Astrocyte (in vitro differentiated cells and primary cell): Measurements from ENCODE around the gene LDHD. TPM values are rescaled to one million over a fixed set of nuclear protein-coding genes. Genes with fewer than 3 reads are reported as not detected.

Experiments
- DNase-seq: peaks from one replicate; pipeline ENCODE4 v3.0.0-alpha.2; 2010; ENCODE audit warnings: low read depth
- FAIRE-seq: peaks from 2 replicates; lab custom pipeline; 2011; peaks lifted over from hg19 to GRCh38; lab: Jason Lieb, UNC
- H2AFZ ChIP-seq: 2 replicates; pipeline ENCODE4 v1.6.0; 2012; ENCODE audit warnings: low read depth, low read length, inconsistent platforms
- H3K27ac ChIP-seq: 2 replicates; pipeline ENCODE4 v1.5.1; 2011; ENCODE audit warnings: low read depth, low read length, inconsistent platforms
- H3K27me3 ChIP-seq: 2 replicates; pipeline ENCODE4 v1.6.0; 2011; ENCODE audit warnings: low read length, inconsistent platforms; ENCODE audit not compliant: insufficient read depth
- H3K36me3 ChIP-seq: 2 replicates; pipeline ENCODE4 v1.5.1; 2011; ENCODE audit warnings: low read length, inconsistent platforms; ENCODE audit not compliant: insufficient read depth
- H3K4me1 ChIP-seq: 2 replicates; pipeline ENCODE4 v1.5.1; 2011; ENCODE audit warnings: low read length, inconsistent platforms; ENCODE audit not compliant: insufficient read depth
- H3K4me2 ChIP-seq: 2 replicates; pipeline ENCODE4 v1.6.0; 2012; ENCODE audit warnings: low read length, inconsistent platforms
- H3K4me3 ChIP-seq: 2 replicates; pipeline ENCODE4 v1.5.1; 2011; ENCODE audit warnings: low read depth, mild to moderate bottlenecking, low read length, inconsistent platforms; ENCODE audit not compliant: insufficient read depth
- H3K79me2 ChIP-seq: 2 replicates; pipeline ENCODE4 v1.6.0; 2012; ENCODE audit warnings: mild to moderate bottlenecking, low read length, inconsistent platforms; ENCODE audit not compliant: insufficient read depth
- H3K9ac ChIP-seq: 2 replicates; pipeline ENCODE4 v1.6.0; 2012; ENCODE audit warnings: mild to moderate bottlenecking, low read length, inconsistent platforms
- H3K9me3 ChIP-seq: 2 replicates; pipeline ENCODE4 v1.5.1; 2012; ENCODE audit warnings: low read depth, mild to moderate bottlenecking, low read length, inconsistent platforms; ENCODE audit not compliant: insufficient read depth
- H4K20me1 ChIP-seq: 2 replicates; pipeline ENCODE4 v1.6.0; 2012; ENCODE audit warnings: low read length, inconsistent platforms; ENCODE audit not compliant: insufficient read depth
- H3K27ac Mint-ChIP-seq: one replicate; pipeline ENCODE4 v1.8.0; 2021; ENCODE audit warnings: mild to moderate bottlenecking, mixed read lengths; ENCODE audit not compliant: unreplicated experiment
- H3K27me3 Mint-ChIP-seq: one replicate; pipeline ENCODE4 v1.8.0; 2021; ENCODE audit warnings: low read depth, mixed read lengths; ENCODE audit not compliant: unreplicated experiment
- H3K36me3 Mint-ChIP-seq: one replicate; pipeline ENCODE4 v1.8.0; 2021; ENCODE audit warnings: low read depth, mixed read lengths; ENCODE audit not compliant: unreplicated experiment
- H3K4me1 Mint-ChIP-seq: one replicate; pipeline ENCODE4 v1.8.0; 2021; ENCODE audit warnings: low read depth, mixed read lengths; ENCODE audit not compliant: unreplicated experiment
- H3K4me3 Mint-ChIP-seq: one replicate; pipeline ENCODE4 v1.8.0; 2021; ENCODE audit warnings: mild to moderate bottlenecking, moderate library complexity, mixed read lengths; ENCODE audit not compliant: unreplicated experiment
- H3K9me3 Mint-ChIP-seq: one replicate; pipeline ENCODE4 v1.8.0; 2021; ENCODE audit warnings: mild to moderate bottlenecking, mixed read lengths; ENCODE audit not compliant: unreplicated experiment
- EZH2 ChIP-seq: IDR thresholded peaks from 2 replicates; pipeline ENCODE4 v1.6.1; 2012; ENCODE audit warnings: mild to moderate bottlenecking, low read length, inconsistent platforms; ENCODE audit not compliant: insufficient read depth
- total RNA-seq: library from RNA; stranded (reverse); gene quantifications from 2 replicates; pipeline ENCODE4 v1.2.1, GENCODE V29; 2021
- TF ChIP-seq, protein P1 (sequence below): IDR thresholded peaks from 2 replicates; pipeline ENCODE4 v1.5.1; 2011; ENCODE audit warnings: low read depth, mild to moderate bottlenecking, inconsistent platforms, low read length, moderate library complexity; ENCODE audit not compliant: insufficient read depth

LDHD gene
- total RNA-seq, 1 donor from 2014 or later = not detected

DNA sequence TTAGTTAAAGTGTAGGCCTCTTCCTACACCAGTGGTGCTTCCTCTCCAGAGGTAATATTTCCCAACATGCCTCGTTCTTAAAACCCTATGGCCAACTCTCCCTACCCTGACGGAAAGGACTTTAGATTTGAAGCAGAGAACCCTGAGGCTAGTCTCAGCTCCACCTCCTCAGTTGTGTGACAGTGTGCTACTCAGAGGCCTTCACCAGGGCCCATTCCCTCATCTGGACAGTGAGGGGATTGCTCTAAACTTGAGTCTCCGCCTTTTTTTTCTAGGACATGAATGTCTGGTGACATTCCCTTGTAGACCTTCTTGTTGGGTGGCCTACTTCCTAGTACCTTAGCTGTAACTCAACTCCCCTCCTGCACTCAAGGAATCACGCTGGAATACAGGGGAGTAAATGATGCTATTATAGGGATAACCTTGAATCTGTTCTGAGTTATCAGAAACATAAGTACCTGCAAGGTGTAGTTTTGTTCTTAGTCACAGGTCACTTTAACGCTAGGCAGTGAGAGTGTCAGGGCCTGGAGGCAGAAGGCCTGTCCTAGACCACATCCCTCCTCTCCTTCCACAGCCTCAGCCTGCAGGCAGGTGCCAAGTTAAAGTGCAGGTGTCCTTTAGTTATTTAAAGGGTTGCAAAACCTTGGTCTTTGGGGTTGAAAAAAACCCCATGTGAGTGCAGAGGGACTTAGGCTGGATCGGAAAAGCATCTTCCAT is 26.9 kb downstream of the LDHD start:
- H3K4me2 ChIP-seq = no peak overlapping the region
- Mint-ChIP-seq H3K27ac (no peak overlapping the region), H3K27me3 (no peaks in the 10 kb centered on the region), H3K36me3 (peaks cover 2% of the 10 kb centered on the region), H3K4me1 (peaks cover 20% of the 10 kb centered on the region), H3K4me3 (no peak overlapping the region), H3K9me3 (no peaks in the 10 kb centered on the region)
- H3K9me3 ChIP-seq = no peaks in the 10 kb centered on the region
- H3K27me3 ChIP-seq = no peaks in the 10 kb centered on the region
- no peak overlapping the region for H3K4me3 ChIP-seq
- DNase-seq (no peak), FAIRE-seq (no peak)
- H4K20me1 ChIP-seq = peaks cover 80% of the 10 kb centered on the region
- no peak overlapping the region for H3K9ac ChIP-seq
- H3K36me3 ChIP-seq = no peaks in the 10 kb centered on the region
- peaks cover 60% of the 10 kb centered on the region for H3K79me2 ChIP-seq
- no peak overlapping the region for H3K27ac ChIP-seq
- no peak for TF ChIP-seq EZH2
- TF ChIP-seq, protein P1, sequence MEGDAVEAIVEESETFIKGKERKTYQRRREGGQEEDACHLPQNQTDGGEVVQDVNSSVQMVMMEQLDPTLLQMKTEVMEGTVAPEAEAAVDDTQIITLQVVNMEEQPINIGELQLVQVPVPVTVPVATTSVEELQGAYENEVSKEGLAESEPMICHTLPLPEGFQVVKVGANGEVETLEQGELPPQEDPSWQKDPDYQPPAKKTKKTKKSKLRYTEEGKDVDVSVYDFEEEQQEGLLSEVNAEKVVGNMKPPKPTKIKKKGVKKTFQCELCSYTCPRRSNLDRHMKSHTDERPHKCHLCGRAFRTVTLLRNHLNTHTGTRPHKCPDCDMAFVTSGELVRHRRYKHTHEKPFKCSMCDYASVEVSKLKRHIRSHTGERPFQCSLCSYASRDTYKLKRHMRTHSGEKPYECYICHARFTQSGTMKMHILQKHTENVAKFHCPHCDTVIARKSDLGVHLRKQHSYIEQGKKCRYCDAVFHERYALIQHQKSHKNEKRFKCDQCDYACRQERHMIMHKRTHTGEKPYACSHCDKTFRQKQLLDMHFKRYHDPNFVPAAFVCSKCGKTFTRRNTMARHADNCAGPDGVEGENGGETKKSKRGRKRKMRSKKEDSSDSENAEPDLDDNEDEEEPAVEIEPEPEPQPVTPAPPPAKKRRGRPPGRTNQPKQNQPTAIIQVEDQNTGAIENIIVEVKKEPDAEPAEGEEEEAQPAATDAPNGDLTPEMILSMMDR = no peak
- peaks cover 4% of the 10 kb centered on the region for H3K4me1 ChIP-seq
- no peak overlapping the region for H2AFZ ChIP-seq

DNA sequence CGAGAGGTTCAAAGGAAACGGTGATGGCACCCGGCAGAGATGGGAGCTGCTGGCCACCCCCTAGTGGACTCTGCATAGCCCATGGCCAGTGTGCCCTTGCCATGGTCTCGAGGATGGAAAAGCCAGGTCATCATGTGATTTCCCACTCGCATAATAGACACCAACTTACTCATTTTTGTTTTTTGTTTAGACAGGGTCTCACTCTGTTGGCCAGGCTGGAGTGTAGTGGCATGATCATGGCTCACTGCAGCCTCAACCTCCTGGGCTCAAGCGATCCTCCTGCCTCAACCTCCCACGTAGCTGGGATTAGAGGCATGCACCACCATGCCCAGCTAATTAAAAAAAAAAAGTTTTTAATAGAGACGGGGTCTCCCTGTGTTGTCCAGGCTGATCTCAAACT is 27.6 kb downstream of the LDHD start:
- H3K36me3 ChIP-seq = no peaks in the 10 kb centered on the region
- DNase-seq (no peak), FAIRE-seq (no peak)
- no peak overlapping the region for H3K9ac ChIP-seq
- H3K9me3 ChIP-seq = no peaks in the 10 kb centered on the region
- no peaks in the 10 kb centered on the region for H3K27me3 ChIP-seq
- H4K20me1 ChIP-seq = peaks cover 80% of the 10 kb centered on the region
- Mint-ChIP-seq H3K4me3 (no peak overlapping the region), H3K27me3 (no peaks in the 10 kb centered on the region), H3K4me1 (peaks cover 25% of the 10 kb centered on the region), H3K9me3 (no peaks in the 10 kb centered on the region), H3K27ac (no peak overlapping the region), H3K36me3 (peaks cover 2% of the 10 kb centered on the region)
- H3K4me1 ChIP-seq = peaks cover 4% of the 10 kb centered on the region
- peaks cover 67% of the 10 kb centered on the region for H3K79me2 ChIP-seq
- H3K4me3 ChIP-seq = no peak overlapping the region
- H3K27ac ChIP-seq = no peak overlapping the region
- no peak for TF ChIP-seq EZH2
- TF ChIP-seq, protein P1 = no peak
- no peak overlapping the region for H3K4me2 ChIP-seq
- no peak overlapping the region for H2AFZ ChIP-seq

DNA sequence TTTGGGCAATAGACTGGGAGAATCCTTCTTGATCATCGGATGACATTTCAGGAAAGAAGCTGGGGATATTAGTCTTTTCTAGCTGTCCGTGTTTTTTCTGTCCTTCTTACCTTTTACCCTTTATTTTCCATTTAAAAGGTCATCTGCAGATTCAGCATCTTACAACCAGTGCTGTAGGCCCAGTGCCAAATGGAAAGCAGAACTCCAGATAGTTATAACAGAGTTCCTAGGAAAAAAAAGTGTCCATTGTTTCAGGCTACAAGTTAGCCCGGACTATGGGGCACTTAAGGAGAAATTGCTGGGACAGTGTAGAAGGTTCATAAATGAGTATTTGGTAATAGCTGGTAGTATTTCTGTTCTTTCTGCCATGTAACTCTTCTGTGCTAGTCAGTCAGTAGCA is 28.4 kb downstream of the LDHD start:
- H3K9me3 Mint-ChIP-seq = no peaks in the 10 kb centered on the region
- H3K36me3 Mint-ChIP-seq = no peaks in the 10 kb centered on the region
- TF ChIP-seq, protein P1 = no peak
- TF ChIP-seq EZH2 = no peak
- no peak overlapping the region for H3K4me2 ChIP-seq
- no peak overlapping the region for H3K9ac ChIP-seq
- peaks cover 69% of the 10 kb centered on the region for H3K79me2 ChIP-seq
- H3K27ac ChIP-seq = no peak overlapping the region
- no peak overlapping the region for H3K4me3 ChIP-seq
- H2AFZ ChIP-seq = no peak overlapping the region
- peaks cover 79% of the 10 kb centered on the region for H4K20me1 ChIP-seq
- H3K4me1 ChIP-seq = peaks cover 4% of the 10 kb centered on the region
- no peaks in the 10 kb centered on the region for H3K9me3 ChIP-seq
- peaks cover 25% of the 10 kb centered on the region for H3K4me1 Mint-ChIP-seq
- H3K36me3 ChIP-seq = no peaks in the 10 kb centered on the region
- H3K4me3 Mint-ChIP-seq = no peak overlapping the region
- no peak overlapping the region for H3K27ac Mint-ChIP-seq
- no peaks in the 10 kb centered on the region for H3K27me3 ChIP-seq
- FAIRE-seq (no peak), DNase-seq (no peak)
- no peaks in the 10 kb centered on the region for H3K27me3 Mint-ChIP-seq
